Measurements from ENCODE around the gene THY1.

THY1 gene

GRCh38 chr11:119368121-119369034 lies 54.6 kb downstream of the THY1 start:
- Histone ChIP-seq H3K9ac (ENCODE audit: low read length) (no peak overlapping the region), H3K9me2 (replicated peaks; ENCODE audit: insufficient read depth, low read length) (no peaks in the 10 kb centered on the region), H3K36me3 (replicated peaks; ENCODE audit: insufficient read depth, low read length) (no peaks in the 10 kb centered on the region), H3K27ac (ENCODE audit: low read length) (no peak overlapping the region), H3K4me3 (ENCODE audit: low read length) (no peak overlapping the region), H2AFZ (ENCODE audit: low read length) (no peak overlapping the region), H3F3A (ENCODE audit: insufficient read depth, low read length) (no peaks in the 10 kb centered on the region), H3K27me3 (replicated peaks; ENCODE audit: insufficient read depth, low read length) (peaks cover 24% of the 10 kb centered on the region; the same call in 1 of the 2 replicates), H3K4me1 (ENCODE audit: low read length) (peaks cover 10% of the 10 kb centered on the region; the same call in 1 of the 2 replicates), H3K9me3 (replicated peaks; ENCODE audit: insufficient read depth, low read length) (no peaks in the 10 kb centered on the region), H3K4me2 (ENCODE audit: low read depth, low read length) (no peak overlapping the region), H3K79me2 (ENCODE audit: low read length) (no peaks in the 10 kb centered on the region), H4K20me1 (ENCODE audit: insufficient read depth, low read length) (no peaks in the 10 kb centered on the region)
- DNase-seq, result no peak
- TF ChIP-seq, protein P1, sequence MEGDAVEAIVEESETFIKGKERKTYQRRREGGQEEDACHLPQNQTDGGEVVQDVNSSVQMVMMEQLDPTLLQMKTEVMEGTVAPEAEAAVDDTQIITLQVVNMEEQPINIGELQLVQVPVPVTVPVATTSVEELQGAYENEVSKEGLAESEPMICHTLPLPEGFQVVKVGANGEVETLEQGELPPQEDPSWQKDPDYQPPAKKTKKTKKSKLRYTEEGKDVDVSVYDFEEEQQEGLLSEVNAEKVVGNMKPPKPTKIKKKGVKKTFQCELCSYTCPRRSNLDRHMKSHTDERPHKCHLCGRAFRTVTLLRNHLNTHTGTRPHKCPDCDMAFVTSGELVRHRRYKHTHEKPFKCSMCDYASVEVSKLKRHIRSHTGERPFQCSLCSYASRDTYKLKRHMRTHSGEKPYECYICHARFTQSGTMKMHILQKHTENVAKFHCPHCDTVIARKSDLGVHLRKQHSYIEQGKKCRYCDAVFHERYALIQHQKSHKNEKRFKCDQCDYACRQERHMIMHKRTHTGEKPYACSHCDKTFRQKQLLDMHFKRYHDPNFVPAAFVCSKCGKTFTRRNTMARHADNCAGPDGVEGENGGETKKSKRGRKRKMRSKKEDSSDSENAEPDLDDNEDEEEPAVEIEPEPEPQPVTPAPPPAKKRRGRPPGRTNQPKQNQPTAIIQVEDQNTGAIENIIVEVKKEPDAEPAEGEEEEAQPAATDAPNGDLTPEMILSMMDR (IDR thresholded peaks at IDR 0.05; ENCODE audit: low read length), result no peak
- TF ChIP-seq EZH2phosphoT487 (IDR thresholded peaks at IDR 0.05; ENCODE audit: low read length) (no peak), EZH2 (optimal IDR thresholded peaks at IDR 0.05; ENCODE audit: low read depth, low read length) (no peak)

GRCh38 chr11:119367661-119368120 lies 55.3 kb downstream of the THY1 start:
- DNase-seq, result no peak
- Histone ChIP-seq H2AFZ (ENCODE audit: low read length) (no peak overlapping the region), H3K36me3 (replicated peaks; ENCODE audit: insufficient read depth, low read length) (no peaks in the 10 kb centered on the region), H3K9ac (ENCODE audit: low read length) (no peak overlapping the region), H3K9me2 (replicated peaks; ENCODE audit: insufficient read depth, low read length) (no peaks in the 10 kb centered on the region), H4K20me1 (ENCODE audit: insufficient read depth, low read length) (no peaks in the 10 kb centered on the region), H3K9me3 (replicated peaks; ENCODE audit: insufficient read depth, low read length) (no peaks in the 10 kb centered on the region), H3K4me3 (ENCODE audit: low read length) (no peak overlapping the region), H3K79me2 (ENCODE audit: low read length) (no peaks in the 10 kb centered on the region), H3K4me1 (ENCODE audit: low read length) (peaks cover 10% of the 10 kb centered on the region; the same call in 1 of the 2 replicates), H3F3A (ENCODE audit: insufficient read depth, low read length) (no peaks in the 10 kb centered on the region), H3K4me2 (ENCODE audit: low read depth, low read length) (no peak overlapping the region), H3K27me3 (replicated peaks; ENCODE audit: insufficient read depth, low read length) (peaks cover 31% of the 10 kb centered on the region), H3K27ac (ENCODE audit: low read length) (no peak overlapping the region)
- TF ChIP-seq EZH2 (optimal IDR thresholded peaks at IDR 0.05; ENCODE audit: low read depth, low read length) (no peak), EZH2phosphoT487 (IDR thresholded peaks at IDR 0.05; ENCODE audit: low read length) (no peak)
- TF ChIP-seq, protein P1 (IDR thresholded peaks at IDR 0.05; ENCODE audit: low read length), result no peak

Measured in MM.1S (cell line).